OCI-LY7 (cell line): ENCODE data around the gene ANKRA2. TPM values are rescaled to one million over a fixed set of nuclear protein-coding genes. Genes with fewer than 3 reads are reported as not detected.
A peak's percentile ranks its signal among the peaks of the same experiment; 100 is the strongest.

Source experiments
- BruUV-seq: library from RNA; stranded (reverse); fragments of 400-500 nt; replicated peaks from 2 replicates; lab custom pipeline; 2021; lab: Mats Ljungman, UMichigan
- CTCF ChIA-PET: fragments of 300-600 bp; sonication (Branson Sonifier 250); formaldehyde crosslinking; loops from one replicate; lab custom pipeline; 2022; ENCODE audit warnings: antibody characterized with exemption; ENCODE audit not compliant: unreplicated experiment; lab: Charles Lee
- POLR2A ChIA-PET: fragments of 300-600 bp; sonication (Branson Sonifier 250); formaldehyde crosslinking; loops from one replicate; lab custom pipeline; 2022; ENCODE audit warnings: antibody characterized with exemption; lab: Charles Lee
- DNase-seq: peaks from one replicate; pipeline ENCODE4 v3.0.0-alpha.2; 2015; ENCODE audit warnings: low spot score
- H2AFZ ChIP-seq: fragments of 200-600 bp; sonication (generic), shearing (Covaris generic); 2 replicates; pipeline ENCODE4 v1.6.1; 2014; ENCODE audit warnings: mild to moderate bottlenecking, antibody characterized with exemption, low read length, moderate library complexity
- H3K27ac ChIP-seq: fragments of 200-600 bp; sonication (generic); 2 replicates; pipeline ENCODE4 v1.5.1; 2014; ENCODE audit warnings: mixed run types, low read depth, mild to moderate bottlenecking, moderate library complexity, low read length, inconsistent platforms; ENCODE audit not compliant: poor library complexity, severe bottlenecking
- H3K36me3 ChIP-seq: fragments of 200-600 bp; sonication (generic); 2 replicates; pipeline ENCODE4 v1.6.1; 2014; ENCODE audit warnings: mild to moderate bottlenecking, antibody characterized with exemption, low read length, moderate library complexity, mixed read lengths; ENCODE audit not compliant: insufficient read depth
- H3K4me1 ChIP-seq: fragments of 200-600 bp; sonication (generic); 2 replicates; pipeline ENCODE4 v1.5.1; 2014; ENCODE audit warnings: mild to moderate bottlenecking, low read length; ENCODE audit not compliant: insufficient read depth, poor library complexity, severe bottlenecking
- H3K4me2 ChIP-seq: fragments of 200-600 bp; sonication (generic); 2 replicates; pipeline ENCODE4 v1.6.1; 2014; ENCODE audit warnings: mild to moderate bottlenecking, low read length
- H3K4me3 ChIP-seq: fragments of 200-600 bp; sonication (generic); 2 replicates; pipeline ENCODE4 v1.5.1; 2014; ENCODE audit warnings: mild to moderate bottlenecking, low read depth, low read length; ENCODE audit not compliant: poor library complexity, severe bottlenecking
- H3K79me2 ChIP-seq: fragments of 200-600 bp; sonication (generic); 2 replicates; pipeline ENCODE4 v1.6.1; 2016; ENCODE audit warnings: low read depth, mild to moderate bottlenecking, low read length, moderate library complexity, mixed read lengths; ENCODE audit not compliant: insufficient read depth
- H3K9me2 ChIP-seq: fragments of 200-600 bp; sonication (generic); 2 replicates; pipeline ENCODE4 v1.6.1; 2016; ENCODE audit warnings: mild to moderate bottlenecking, low read length, mixed read lengths; ENCODE audit not compliant: insufficient read depth
- H3K9me3 ChIP-seq: fragments of 200-600 bp; sonication (generic); 2 replicates; pipeline ENCODE4 v1.6.1; 2014; ENCODE audit warnings: mild to moderate bottlenecking, mixed run types, low read length, mixed read lengths
- H4K20me1 ChIP-seq: fragments of 200-600 bp; sonication (generic); 2 replicates; pipeline ENCODE4 v1.6.1; 2014; ENCODE audit warnings: mild to moderate bottlenecking, antibody characterized with exemption, low read length, moderate library complexity, mixed read lengths; ENCODE audit not compliant: insufficient read depth
- CTCF ChIP-seq: fragments of 200-600 bp; sonication (generic); conservative IDR thresholded peaks from 2 replicates; pipeline ENCODE4 v1.5.1; 2014; ENCODE audit warnings: mild to moderate bottlenecking, antibody characterized with exemption, low read length, moderate library complexity, mixed read lengths
- EZH2phosphoT487 ChIP-seq: fragments of 200-600 bp; sonication (generic); IDR thresholded peaks from 2 replicates; pipeline ENCODE4 v1.6.1; 2018; ENCODE audit warnings: low read depth, borderline replicate concordance, mild to moderate bottlenecking, mixed run types, antibody characterized with exemption, low read length, moderate library complexity, mixed read lengths
- intact Hi-C: fragments of 100-400 bp; cut with micrococcal nuclease; formaldehyde crosslinking; loops from one replicate; pipeline ENCODE4 v1.10.0; 2022; ENCODE audit not compliant: unreplicated experiment
- total RNA-seq, 2 experiments: library from RNA; depleted of rRNA in 1 of 2; stranded (reverse); fragments of >200 nt in 1 of 2; shearing (Covaris generic) in 1 of 2; gene quantifications; 2 replicates each; pipeline ENCODE4 v1.2.3, GENCODE V29; 2014 to 2022

The ANKRA2 gene
- total RNA-seq, 2 experiments from 2014 or later: 13.1 to 17.5 TPM

DNA sequence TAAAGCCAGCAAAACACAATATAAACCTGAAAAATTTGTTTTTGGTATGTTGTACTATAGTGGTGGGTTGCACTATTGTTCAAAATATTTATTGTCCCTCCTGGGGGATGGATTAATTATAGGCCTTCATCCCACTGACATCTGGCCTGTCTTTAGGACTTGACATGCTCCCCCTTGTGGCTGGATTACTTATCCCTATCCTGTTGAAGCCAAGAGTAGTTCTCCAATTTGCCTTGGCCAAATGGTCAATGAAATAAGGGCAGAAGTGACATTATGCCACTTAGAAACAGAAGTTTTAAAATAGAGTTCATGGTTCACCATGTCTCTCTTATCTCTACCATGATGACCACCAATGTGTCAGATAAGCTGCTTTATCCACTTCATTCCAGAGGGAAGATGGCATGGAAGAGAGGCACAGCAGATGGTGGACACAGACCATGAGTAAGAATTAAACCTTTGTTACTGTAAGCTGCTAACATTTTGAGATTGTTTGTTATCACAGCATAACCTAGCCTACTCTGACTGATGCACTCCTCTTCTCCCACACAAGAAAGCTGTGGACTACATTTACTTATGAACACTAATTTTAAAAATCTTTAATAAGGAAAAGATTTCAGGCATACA is 31.4 kb upstream of the ANKRA2 start:
- Histone ChIP-seq H3K4me1 (no peaks in the 10 kb centered on the region), H2AFZ (no peak overlapping the region), H3K9me3 (no peaks in the 10 kb centered on the region), H3K79me2 (no peaks in the 10 kb centered on the region), H4K20me1 (no peaks in the 10 kb centered on the region), H3K27ac (no peak overlapping the region), H3K4me2 (no peak overlapping the region), H3K4me3 (no peak overlapping the region), H3K36me3 (no peaks in the 10 kb centered on the region), H3K9me2 (no peaks in the 10 kb centered on the region)
- DNase-seq: peak; percentile 38
- TF ChIP-seq EZH2phosphoT487: no peak
- TF ChIP-seq CTCF: peak; percentile 79
- CTCF ChIA-PET: no interaction called here
- BruUV-seq: no TSS peak
- intact Hi-C loops: no loop called here
- POLR2A ChIA-PET: interaction anchor here (0.6 to 0.7 kb wide), 2 partner anchors 22 to 94 kb away, joined by 3 read pairs; no protein-coding TSS in a partner anchor

GRCh38 chr5:73592551-73592950 is 27.1 kb upstream of the ANKRA2 start:
- Histone ChIP-seq H2AFZ (no peak overlapping the region), H3K9me3 (no peaks in the 10 kb centered on the region), H3K36me3 (no peaks in the 10 kb centered on the region), H3K4me2 (no peak overlapping the region), H3K4me3 (no peak overlapping the region), H3K79me2 (no peaks in the 10 kb centered on the region), H4K20me1 (no peaks in the 10 kb centered on the region), H3K27ac (no peak overlapping the region), H3K4me1 (no peaks in the 10 kb centered on the region), H3K9me2 (no peaks in the 10 kb centered on the region)
- DNase-seq: no peak
- no TSS peak for BruUV-seq
- TF ChIP-seq EZH2phosphoT487 (no peak), CTCF (no peak)
- intact Hi-C loops: loop anchor here (5.0 kb wide), 1 partner anchor 1055 kb away; no protein-coding TSS in a partner anchor
- CTCF ChIA-PET: no interaction called here
- POLR2A ChIA-PET: no interaction called here
